Gastrocnemius medialis (tissue), 4 donors: ENCODE results near the gene GGTA1.

Experiments
- CTCF ChIP-seq, 5 experiments: fragments of 450-650 bp in 3 of 5; fragments of 200-600 bp in 2 of 5; sonication (generic) in 2 of 5; IDR thresholded peaks in 4 of 5; conservative IDR thresholded peaks in 1 of 5; 1 replicate in 4 of 5; 2 replicates in 1 of 5; pipeline ENCODE4 v1.5.1; 2016 to 2019; ENCODE audit warnings: antibody characterized with exemption in 5 of 5, mild to moderate bottlenecking in 3 of 5, moderate library complexity in 3 of 5
- POLR2A ChIP-seq, 2 donors: fragments of 450-650 bp; IDR thresholded peaks; one replicate each; pipeline ENCODE4 v1.6.1; 2017; ENCODE audit warnings: antibody characterized with exemption in 2 of 2, mild to moderate bottlenecking in 2 of 2, moderate library complexity in 2 of 2

DNA sequence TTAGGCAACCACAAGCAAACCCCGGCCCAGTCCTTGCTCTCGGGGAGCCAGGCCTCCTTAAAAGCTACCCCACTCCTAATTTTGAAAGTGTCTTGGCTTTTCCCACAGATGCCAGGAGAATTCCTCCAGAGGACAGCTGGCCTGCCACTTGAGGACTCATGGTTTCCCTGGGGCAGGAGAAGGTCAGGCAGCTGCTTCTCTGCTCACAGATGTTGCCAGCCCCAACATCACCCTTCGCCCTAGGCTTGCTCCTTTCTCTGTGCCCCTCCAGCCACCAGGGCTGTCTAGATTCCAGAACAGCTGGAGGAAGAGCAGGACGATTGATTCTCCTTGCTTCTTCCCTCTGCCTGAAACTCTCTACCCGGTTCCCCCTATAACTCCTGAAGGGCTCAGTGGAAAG is 8.5 kb downstream of the GGTA1 start:
- TF ChIP-seq CTCF (IDR thresholded peaks at IDR 0.05 in 4 of 5, conservative IDR thresholded peaks at IDR 0.05 in 1 of 5), result no peak
- TF ChIP-seq POLR2A (IDR thresholded peaks at IDR 0.05), result no peak
